Right atrium auricular region (tissue), 2 donors: ENCODE results near the gene DDX1. TPM values are rescaled to one million over a fixed set of nuclear protein-coding genes. Genes with fewer than 3 reads are reported as not detected.

Experiments
- DNase-seq: peaks from one replicate; pipeline ENCODE4 v3.0.0-alpha.2; 2019; ENCODE audit warnings: low spot score
- H3K27ac ChIP-seq, 2 donors: fragments of 200-600 bp; sonication (generic); 1 replicate in 1 of 2; 2 replicates in 1 of 2; pipeline ENCODE4 v1.5.1; 2016 to 2019
- H3K27me3 ChIP-seq, 2 donors: fragments of 200-600 bp; sonication (generic); one replicate each; pipeline versions ENCODE4 v1.5.1 to v1.6.0; 2017 to 2019
- H3K36me3 ChIP-seq: fragments of 200-600 bp; sonication (generic); one replicate; pipeline ENCODE4 v1.5.1; 2016
- H3K4me1 ChIP-seq, 2 donors: fragments of 200-600 bp; sonication (generic); one replicate each; pipeline versions ENCODE4 v1.5.1 to v1.6.0; 2017 to 2019
- H3K4me3 ChIP-seq, 2 donors: fragments of 200-600 bp; sonication (generic); 1 replicate in 1 of 2; 2 replicates in 1 of 2; pipeline ENCODE4 v1.5.1; 2017 to 2019; ENCODE audit warnings: mild to moderate bottlenecking in 1 of 2, moderate library complexity in 1 of 2
- H3K9me3 ChIP-seq, 2 donors: fragments of 200-600 bp; sonication (generic); one replicate each; pipeline ENCODE4 v1.5.1; 2019
- CTCF ChIP-seq, 2 donors: fragments of 200-600 bp; sonication (generic); IDR thresholded peaks; one replicate each; pipeline ENCODE4 v1.5.1; 2019; ENCODE audit warnings: antibody characterized with exemption in 2 of 2
- total RNA-seq, 2 donors: library from RNA; depleted of rRNA; stranded (reverse); fragments of >200 nt; gene quantifications; one replicate each; pipeline ENCODE4 v1.1.0, GENCODE V29; 2016

DDX1 gene
- total RNA-seq, 2 donors from 2014 or later, result 60.1 to 75.9 TPM

- H3K36me3 ChIP-seq, result no peaks in the 10 kb centered on the region
- TF ChIP-seq CTCF (IDR thresholded peaks at IDR 0.05), result no peak
- H3K27ac ChIP-seq, result no peak overlapping the region
- no peaks in the 10 kb centered on the region for H3K4me1 ChIP-seq
- no peaks in the 10 kb centered on the region for H3K9me3 ChIP-seq
- H3K27me3 ChIP-seq, result no peaks in the 10 kb centered on the region
- H3K4me3 ChIP-seq, result no peak overlapping the region
- no peak for DNase-seq
Measured at GRCh38 chr2:15584316-15584715, 7.4 kb upstream of the DDX1 start.

- Histone ChIP-seq H3K36me3 (no peaks in the 10 kb centered on the region), H3K4me3 (no peak overlapping the region), H3K4me1 (no peaks in the 10 kb centered on the region), H3K27me3 (no peaks in the 10 kb centered on the region), H3K27ac (no peak overlapping the region), H3K9me3 (no peaks in the 10 kb centered on the region)
- TF ChIP-seq CTCF (IDR thresholded peaks at IDR 0.05), result no peak
- no peak for DNase-seq
Measured at GRCh38 chr2:15584767-15585469, 6.8 kb upstream of the DDX1 start.

- no peaks in the 10 kb centered on the region for H3K36me3 ChIP-seq
- no peaks in the 10 kb centered on the region for H3K27me3 ChIP-seq
- H3K9me3 ChIP-seq, result no peaks in the 10 kb centered on the region
- peaks cover 0 to 15% of the 10 kb centered on the region in 2 donors for H3K4me1 ChIP-seq
- DNase-seq, result no peak
- no peak overlapping the region for H3K4me3 ChIP-seq
- TF ChIP-seq CTCF (IDR thresholded peaks at IDR 0.05), result peak; percentile 20 to 58
- H3K27ac ChIP-seq, result no peak overlapping the region
Measured at GRCh38 chr2:15588329-15588919, 3.2 kb upstream of the DDX1 start.

GRCh38 chr2:15591373-15591691 is 336 bp upstream of the DDX1 start:
- H3K9me3 ChIP-seq, result no peaks in the 10 kb centered on the region
- H3K27me3 ChIP-seq, result no peaks in the 10 kb centered on the region
- peaks cover 11% of the 10 kb centered on the region for H3K36me3 ChIP-seq
- H3K27ac ChIP-seq, result peak overlapping the region; percentile 93 to 96
- H3K4me1 ChIP-seq, result peaks cover 0 to 31% of the 10 kb centered on the region in 2 donors
- peak overlapping the region; percentile 85 to 93 for H3K4me3 ChIP-seq
- no peak for DNase-seq
- TF ChIP-seq CTCF (IDR thresholded peaks at IDR 0.05), result no peak

GRCh38 chr2:15593327-15593705 is 1.6 kb downstream of the DDX1 start:
- no peak for TF ChIP-seq CTCF (IDR thresholded peaks at IDR 0.05)

More at GRCh38 chr2:15593327-15593705, 1.6 kb downstream of the DDX1 start:
- Histone ChIP-seq H3K4me3 (no peak overlapping the region), H3K27me3 (no peaks in the 10 kb centered on the region), H3K9me3 (no peaks in the 10 kb centered on the region), H3K4me1 (peaks cover 0 to 31% of the 10 kb centered on the region in 2 donors), H3K27ac (no peak overlapping the region), H3K36me3 (peaks cover 30% of the 10 kb centered on the region)
- DNase-seq, result no peak
